Neural progenitor cell (in vitro differentiated cells): Measurements from ENCODE around the gene PHF19.

ENCODE experiments used
- EZH2 ChIP-seq: fragments of 200-600 bp; sonication (generic); IDR thresholded peaks from 2 replicates; pipeline ENCODE4 v1.6.1; 2017; ENCODE audit warnings: antibody characterized with exemption, mild to moderate bottlenecking, moderate library complexity
- EZH2phosphoT487 ChIP-seq: fragments of 200-600 bp; sonication (generic); IDR thresholded peaks from 2 replicates; pipeline ENCODE4 v1.6.1; 2017; ENCODE audit warnings: antibody characterized with exemption
- TF ChIP-seq, protein P1 (sequence below): fragments of 200-600 bp; sonication (generic); IDR thresholded peaks from 2 replicates; pipeline ENCODE4 v1.5.1; 2017; ENCODE audit warnings: antibody characterized with exemption, mild to moderate bottlenecking

GRCh38 chr9:120862452-120862851, 14.5 kb downstream of the PHF19 start:
- TF ChIP-seq, protein P1, sequence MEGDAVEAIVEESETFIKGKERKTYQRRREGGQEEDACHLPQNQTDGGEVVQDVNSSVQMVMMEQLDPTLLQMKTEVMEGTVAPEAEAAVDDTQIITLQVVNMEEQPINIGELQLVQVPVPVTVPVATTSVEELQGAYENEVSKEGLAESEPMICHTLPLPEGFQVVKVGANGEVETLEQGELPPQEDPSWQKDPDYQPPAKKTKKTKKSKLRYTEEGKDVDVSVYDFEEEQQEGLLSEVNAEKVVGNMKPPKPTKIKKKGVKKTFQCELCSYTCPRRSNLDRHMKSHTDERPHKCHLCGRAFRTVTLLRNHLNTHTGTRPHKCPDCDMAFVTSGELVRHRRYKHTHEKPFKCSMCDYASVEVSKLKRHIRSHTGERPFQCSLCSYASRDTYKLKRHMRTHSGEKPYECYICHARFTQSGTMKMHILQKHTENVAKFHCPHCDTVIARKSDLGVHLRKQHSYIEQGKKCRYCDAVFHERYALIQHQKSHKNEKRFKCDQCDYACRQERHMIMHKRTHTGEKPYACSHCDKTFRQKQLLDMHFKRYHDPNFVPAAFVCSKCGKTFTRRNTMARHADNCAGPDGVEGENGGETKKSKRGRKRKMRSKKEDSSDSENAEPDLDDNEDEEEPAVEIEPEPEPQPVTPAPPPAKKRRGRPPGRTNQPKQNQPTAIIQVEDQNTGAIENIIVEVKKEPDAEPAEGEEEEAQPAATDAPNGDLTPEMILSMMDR: no peak
- TF ChIP-seq EZH2: no peak
- no peak for TF ChIP-seq EZH2phosphoT487
